Stimulated activated CD4-positive, alpha-beta T cell treated with anti-CD3 and anti-CD28 coated beads, Interleukin-1b, Interleukin-23, amount 100 ng/mL, for 48 hours (primary cell): ENCODE data around the gene C22orf42.

Experiments
- DNase-seq: peaks from one replicate; pipeline ENCODE4 v3.0.0-alpha.2; 2020

Gene C22orf42

GRCh38 chr22:32132783-32133182 lies 26.3 kb downstream of the C22orf42 start:
- no peak for DNase-seq

GRCh38 chr22:32132126-32132525 lies 27.0 kb downstream of the C22orf42 start:
- DNase-seq, result no peak

GRCh38 chr22:32130464-32130863 lies 28.6 kb downstream of the C22orf42 start:
- no peak for DNase-seq

- no peak for DNase-seq
These were observed 31.2 kb downstream of the C22orf42 start for GRCh38 chr22:32127904-32128303.

DNA sequence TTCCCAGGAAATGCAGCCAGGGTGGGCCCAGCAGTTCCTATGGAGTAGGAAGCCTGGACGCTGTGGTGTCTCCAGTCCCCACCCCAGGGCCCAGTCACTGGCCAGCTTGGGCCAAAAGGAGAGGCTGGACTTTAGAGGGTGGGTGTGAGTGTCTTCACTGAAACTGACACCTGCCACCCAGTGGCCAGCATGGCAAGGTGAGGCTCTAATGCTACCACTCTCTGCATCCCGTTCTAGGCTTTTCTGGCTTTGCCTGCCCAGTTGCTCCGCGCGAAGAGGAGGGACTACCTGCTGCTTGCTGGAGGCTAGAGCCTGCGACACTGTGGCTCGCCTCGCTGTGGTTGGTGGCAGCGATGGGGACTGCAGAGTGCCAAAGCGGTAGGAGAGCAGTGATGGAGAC lies 35.4 kb downstream of the C22orf42 start:
- DNase-seq, result no peak

DNA sequence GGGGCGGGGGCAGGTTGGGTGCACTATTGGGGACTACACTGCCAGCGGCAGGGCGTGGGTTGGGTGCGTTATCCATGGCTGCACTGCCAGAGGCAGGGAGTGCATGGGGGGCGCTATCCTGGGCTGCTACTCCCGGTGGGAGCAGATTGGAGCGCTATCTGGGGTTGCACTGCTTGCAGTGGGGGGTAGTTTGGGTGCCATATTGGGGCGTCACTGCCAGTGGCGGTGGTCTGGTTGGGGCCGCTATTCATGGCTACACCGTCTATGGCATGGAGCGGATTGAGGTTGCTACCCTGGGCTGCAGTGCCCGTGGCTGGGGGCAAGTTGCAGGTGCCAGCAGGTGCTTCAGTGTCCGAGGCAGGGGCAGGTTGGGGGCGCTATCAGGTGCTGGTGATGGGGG lies 36.2 kb downstream of the C22orf42 start:
- no peak for DNase-seq

DNA sequence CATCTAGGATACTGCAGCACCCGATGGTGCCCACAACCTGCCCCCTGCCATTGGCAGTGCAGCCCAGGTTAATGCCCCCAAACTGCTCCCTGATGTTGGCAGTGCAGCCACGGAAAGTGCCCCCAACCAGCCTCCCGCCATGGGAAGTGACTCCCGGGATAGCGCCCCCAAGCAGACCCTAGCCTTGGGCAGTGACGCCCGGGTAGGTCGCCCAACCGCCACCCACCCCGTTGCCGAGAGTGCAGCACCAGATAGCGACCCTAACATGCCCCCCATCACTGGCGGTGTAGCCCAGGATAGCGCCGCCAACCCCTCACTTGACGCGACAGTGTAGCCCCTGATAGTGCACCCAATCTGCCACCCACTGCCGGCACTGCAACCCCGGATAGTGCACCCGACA lies 38.5 kb downstream of the C22orf42 start:
- DNase-seq, result no peak

DNA sequence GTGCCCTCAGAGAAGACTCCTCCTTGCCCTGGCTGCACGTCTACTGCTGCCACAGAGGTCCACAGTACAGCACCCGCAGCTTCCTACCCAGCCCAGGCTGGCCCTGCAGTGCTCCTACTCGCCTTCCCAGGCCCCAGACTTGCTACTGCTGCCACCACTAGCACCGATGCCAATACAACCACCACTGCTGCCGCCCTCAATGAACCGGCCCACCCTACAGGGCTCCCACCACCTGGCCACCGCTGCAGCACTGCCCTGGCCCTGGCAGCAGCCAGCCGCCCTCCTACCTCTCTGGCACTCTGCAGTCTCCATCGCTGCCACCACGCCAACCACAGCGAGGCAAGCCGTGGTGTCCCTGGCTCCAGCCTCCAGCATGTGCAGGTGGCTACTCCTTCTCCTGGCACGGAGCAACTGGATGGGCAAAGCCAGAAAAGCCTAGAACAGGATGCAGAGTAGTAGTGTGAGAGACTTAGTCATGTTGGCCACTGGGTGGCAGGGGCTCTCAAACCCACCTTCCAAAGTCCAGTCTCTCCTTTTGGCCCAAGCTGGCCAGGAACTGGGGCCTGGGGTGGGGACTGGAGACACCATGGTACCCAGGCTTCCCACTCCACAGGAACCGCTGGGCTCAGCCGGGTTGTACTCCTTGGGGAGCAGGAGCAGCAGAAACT lies 39.4 kb downstream of the C22orf42 start:
- DNase-seq, result no peak

GRCh38 chr22:32112380-32112779 lies 46.7 kb downstream of the C22orf42 start:
- no peak for DNase-seq

DNA sequence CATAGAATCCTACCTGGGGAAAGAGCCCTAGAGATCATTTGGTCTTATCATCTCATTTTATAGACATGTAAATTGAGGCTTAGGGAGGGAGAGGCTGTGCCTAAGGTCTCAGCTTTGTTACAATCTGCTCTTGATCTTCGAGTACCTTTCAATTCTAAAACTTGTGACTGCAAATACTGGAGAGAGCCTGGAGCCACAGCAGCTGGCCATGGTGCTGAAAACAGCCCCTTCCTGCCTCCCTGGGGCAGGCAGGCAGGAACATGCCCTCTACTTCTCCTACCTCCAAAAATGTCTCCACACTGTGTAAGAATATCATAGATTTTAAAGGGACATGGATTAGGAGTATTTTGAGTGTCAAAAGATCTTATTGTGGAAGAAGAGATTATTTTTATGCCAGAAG lies 52.2 kb downstream of the C22orf42 start:
- DNase-seq, result no peak

DNA sequence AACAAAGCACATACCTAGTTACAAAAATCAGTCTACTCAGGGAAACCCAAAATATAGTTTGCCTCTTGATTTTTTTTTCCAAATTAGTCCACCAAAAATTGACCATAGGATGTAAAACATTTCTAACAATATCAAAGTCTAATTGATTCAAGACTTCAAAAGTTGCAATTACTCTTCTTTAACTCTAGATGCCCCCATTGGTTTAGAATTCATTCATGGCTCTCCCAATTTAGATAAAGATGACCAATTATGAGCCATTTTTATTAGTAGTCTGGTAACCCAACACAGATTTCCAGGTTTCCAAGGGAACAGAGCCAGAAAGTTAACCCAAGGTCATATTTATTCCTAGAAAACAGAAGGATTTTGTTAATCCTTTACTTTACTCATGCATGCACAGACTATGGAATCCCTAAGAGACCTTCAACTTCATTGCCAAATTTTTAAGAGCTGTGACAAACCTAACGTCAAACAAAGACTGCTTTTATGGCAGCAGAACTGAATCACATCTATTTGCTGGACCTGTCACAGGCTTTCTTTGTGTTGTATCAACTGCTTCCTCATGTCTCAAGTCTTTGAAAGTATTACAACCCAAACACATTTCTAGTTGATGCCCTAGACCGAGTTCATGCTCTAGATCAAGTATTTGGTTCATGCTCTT lies 55.3 kb downstream of the C22orf42 start:
- no peak for DNase-seq

- DNase-seq, result no peak
These were observed 58.4 kb downstream of the C22orf42 start for GRCh38 chr22:32100711-32101110.
